Measurements from ENCODE around the gene GGT5.
"Not testable (repeated sequence)": the region's sequence is repeated elsewhere in the genome, so short reads cannot be mapped to it uniquely, and the experiment has no call there.

Gene GGT5, protein sequence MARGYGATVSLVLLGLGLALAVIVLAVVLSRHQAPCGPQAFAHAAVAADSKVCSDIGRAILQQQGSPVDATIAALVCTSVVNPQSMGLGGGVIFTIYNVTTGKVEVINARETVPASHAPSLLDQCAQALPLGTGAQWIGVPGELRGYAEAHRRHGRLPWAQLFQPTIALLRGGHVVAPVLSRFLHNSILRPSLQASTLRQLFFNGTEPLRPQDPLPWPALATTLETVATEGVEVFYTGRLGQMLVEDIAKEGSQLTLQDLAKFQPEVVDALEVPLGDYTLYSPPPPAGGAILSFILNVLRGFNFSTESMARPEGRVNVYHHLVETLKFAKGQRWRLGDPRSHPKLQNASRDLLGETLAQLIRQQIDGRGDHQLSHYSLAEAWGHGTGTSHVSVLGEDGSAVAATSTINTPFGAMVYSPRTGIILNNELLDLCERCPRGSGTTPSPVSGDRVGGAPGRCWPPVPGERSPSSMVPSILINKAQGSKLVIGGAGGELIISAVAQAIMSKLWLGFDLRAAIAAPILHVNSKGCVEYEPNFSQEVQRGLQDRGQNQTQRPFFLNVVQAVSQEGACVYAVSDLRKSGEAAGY

DNA sequence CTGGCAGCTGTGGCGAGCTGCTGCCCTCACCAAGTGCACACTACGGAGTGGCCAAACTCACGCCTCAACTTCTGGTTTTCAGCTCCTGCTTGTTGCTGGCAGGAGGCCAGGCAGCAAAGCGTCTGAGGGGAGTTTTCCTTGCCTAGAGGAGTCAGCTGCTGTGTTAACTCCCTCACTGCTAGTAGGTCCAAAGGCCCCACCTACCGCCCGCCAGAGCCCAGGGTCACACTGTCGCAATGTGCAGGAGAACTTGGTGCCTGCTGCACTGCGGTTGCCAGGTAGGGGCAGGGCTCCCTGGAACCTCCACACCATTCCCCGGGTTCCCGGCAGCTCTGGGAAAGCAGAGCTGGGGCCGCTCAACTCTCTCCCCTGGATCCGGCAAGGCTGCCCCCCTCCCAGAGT is at the start of gene GGT5:
GGT5 (minus strand) TSS at position 53 of the 402 bp plus-strand sequence. CDS start 357 bp downstream, outside the sequence.
- DNase-seq = not testable (repeated sequence)

DNA sequence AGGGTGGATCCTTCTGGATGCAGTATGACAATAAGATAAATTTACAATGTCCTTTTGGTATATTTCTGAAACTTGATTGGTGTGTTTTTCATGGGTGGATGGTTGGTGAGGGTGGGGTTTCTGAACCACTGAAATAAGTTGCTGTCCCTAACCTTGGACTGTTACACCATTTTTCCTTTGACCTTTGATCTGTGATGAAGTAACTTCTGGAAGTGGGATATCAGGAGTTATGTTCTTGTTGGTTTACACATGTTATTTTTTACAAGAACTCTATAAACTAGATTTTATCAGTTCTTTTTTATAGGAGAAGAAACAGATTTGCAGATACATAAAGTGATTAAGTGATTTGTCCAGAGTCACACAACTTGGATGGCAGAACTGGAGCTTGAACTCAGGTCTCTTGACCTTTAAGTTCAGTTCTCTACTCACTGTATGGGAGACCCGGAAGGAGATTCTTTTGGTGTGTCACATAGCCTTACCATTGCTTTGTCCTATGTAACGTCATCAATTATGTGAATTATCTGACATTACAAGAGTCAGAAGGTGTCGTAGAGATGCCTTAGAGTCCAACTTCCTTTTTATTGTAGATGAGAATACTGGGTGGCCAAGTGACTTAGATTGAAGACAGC is 47.4 kb upstream of the GGT5 start:
- not testable (repeated sequence) for DNase-seq

DNA sequence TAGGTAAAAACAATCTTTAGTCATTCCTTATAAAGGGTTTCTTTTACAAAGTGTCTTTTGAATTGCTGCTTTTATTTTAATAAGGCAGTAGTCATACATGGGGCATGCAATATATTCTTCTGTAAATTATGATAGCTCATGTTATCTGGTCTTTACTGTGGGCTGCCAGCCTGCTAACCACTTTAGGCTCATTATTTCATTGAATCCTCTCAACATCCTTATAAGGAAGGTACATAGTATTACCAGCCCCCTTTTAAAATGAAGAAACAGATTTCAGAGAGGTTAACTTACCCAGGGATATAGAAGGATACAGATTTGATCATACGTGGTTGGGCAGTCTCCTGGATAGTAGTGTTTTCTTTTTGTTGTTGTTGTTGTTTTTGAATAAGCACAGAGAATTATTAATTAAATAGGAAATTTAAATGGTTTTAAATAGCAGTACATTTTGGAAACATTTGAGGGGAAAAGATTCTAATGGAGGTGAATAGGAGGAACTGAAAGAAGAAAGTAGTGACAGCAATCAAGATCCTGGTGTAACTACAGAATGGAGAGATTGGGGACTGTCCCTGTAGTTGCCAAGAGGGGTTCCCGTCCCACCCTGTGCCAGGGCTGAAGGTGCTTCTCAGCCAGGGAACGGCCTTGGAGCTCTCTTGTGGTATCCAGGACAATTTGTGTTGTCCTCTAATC is 46.8 kb upstream of the GGT5 start:
- no peak for DNase-seq

DNA sequence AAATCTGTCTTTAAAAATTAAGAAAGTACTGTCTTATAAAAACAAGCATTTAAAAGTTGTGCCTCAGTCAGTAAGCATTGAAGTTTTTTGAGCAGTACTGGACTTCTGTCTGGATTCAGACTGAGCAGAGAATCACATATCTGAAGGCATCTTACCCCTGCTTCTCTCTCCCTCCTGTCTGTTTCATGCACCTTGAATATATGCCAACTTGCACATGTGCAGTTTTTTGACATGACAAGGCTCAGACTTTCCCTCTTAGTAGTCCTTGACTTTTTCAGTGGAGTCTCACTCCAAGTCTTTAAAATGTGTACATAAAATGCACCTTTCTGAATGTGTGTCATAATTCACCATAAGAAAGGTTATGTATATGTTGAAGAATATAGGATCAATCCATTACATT is 45.6 kb upstream of the GGT5 start:
- no peak for DNase-seq

DNA sequence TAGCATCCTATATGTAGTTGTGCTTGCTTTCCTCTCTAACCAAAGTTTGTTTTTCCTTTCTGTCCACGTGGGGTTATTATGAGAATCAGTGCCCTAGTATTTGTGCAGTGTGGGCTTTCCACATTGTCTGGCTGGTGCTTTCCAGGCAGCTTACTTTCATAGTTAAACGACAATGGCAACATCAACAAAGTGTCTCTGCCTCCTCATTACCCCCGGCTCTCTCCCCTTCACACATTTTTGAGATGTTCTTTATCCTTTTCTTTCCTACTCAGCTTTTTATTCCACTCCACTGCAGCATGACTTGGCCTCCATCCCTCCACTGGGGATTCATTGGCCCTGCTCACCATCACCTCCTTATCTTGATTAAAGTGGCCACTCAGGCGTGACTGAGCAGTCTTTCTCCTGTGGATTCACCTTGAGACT is 44.9 kb upstream of the GGT5 start:
- DNase-seq = no peak

DNA sequence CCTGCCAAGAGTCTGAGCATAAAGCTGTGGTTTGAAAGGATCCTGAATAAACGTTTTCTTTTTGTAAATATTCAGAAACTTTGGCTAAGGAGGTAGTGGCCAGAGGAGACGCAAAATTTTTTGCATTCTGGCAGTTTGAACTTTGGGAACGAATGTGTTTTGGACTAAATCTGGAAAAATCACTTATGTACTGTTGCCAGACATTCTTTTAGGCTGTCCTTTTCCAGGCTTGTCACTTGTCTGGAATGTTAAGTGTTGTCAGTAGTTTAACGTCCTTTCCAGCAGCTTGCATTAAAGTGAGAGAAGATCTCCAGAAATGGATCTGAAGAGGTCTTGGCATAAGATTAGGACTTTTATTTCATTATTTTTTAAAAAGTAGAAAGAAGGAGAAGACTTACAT is 44.2 kb upstream of the GGT5 start:
- DNase-seq = no peak

DNA sequence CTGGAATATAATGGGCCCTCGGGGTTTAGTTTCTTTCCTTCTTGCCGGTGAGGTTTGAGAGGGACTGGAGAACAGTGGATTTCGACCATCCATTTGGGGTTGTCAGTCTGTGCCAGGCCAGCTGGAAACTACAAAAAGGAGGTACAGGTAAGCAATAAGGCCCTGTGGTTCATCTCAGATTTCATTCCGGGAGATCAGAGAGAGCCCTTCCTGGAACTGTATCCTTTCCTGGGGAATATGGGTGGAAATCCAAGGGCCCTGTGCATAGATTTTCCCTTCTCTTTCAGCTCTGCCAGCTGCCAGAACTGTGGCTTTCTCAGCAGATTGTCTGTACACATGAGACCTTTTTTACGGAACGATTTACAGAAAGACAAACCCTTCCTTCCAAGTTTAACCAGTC is 42.9 kb upstream of the GGT5 start:
- DNase-seq = not testable (repeated sequence)

DNA sequence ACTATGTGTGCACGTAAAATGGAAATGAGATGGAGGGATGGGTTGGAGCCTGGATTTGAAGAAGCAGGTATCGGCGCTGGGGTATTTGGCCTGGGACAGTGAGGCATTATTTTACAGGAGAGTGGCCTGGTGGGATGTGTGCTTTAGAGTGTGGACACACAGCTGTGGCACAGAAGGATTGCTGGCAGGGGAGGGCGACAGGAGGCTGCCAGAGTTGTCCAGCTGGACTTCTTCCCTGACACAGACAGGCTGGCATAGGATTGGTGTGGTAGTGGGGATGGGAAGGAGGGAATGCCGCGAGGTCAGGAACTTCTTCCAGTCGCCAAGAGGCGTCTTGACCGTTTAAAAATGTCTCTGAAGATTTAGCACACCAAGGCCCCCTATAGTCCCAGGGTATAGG is 42.3 kb upstream of the GGT5 start:
- DNase-seq = not testable (repeated sequence)

DNA sequence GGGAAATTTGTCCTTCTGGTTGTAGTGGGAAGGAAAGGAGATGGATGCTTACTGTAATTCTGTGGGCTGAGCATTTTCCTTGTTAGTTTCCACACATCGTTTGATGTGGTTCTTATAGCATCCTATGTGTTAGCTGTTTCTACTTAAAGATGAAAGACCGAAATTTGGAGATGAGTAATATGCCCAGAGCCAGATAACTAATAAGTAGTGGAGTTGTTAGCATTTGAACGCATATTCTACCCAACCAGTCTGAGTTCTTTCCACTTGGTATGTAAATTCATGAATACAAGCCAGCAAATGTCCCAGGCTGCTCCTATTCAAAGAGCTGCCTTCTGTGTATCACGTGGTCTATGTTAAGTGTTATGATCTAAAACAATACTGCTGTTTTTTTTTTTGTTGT is 40.4 kb upstream of the GGT5 start:
- DNase-seq = no peak

DNA sequence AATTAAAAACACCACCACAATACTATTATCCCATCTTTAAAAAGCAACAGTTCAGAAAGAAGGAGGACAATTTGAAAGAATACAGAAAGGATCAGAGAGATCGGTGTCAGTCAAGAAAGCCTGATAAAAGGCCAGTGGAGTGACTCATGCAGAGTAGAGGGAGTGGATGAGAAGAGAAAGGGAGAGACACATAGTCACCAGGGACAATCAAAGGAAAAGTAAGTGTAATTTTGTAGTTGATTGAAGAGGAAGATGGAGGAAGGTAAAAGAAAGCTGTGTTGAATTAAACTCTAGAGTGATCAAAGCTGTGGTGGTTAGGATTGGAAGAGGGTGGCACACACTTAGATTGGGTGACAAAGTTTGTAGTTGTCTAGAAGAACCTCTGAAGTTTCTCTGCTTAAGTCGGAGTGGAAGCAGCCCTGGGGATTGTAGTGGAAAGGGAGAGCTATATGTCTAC is 39.9 kb upstream of the GGT5 start:
- no peak for DNase-seq

DNA sequence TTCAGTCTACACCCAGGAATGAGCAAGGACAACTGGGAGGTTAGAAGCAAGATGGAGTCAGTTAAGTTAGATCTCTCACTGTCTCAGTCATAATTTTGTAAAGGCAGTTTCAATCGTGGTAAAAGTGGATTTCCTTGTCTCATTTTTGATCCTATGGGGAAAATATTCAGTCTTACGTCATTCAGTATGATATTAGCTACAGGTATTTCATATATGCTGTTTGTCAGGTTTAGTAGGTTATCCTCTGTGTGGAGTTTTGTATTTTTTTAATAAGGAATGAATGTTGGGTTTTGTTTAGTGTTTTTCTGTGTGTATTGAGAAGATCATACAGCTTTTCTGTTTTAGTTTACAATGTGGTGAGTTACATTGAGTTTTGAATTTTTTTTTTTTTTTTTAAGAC is 37.5 kb upstream of the GGT5 start:
- DNase-seq = no peak

DNA sequence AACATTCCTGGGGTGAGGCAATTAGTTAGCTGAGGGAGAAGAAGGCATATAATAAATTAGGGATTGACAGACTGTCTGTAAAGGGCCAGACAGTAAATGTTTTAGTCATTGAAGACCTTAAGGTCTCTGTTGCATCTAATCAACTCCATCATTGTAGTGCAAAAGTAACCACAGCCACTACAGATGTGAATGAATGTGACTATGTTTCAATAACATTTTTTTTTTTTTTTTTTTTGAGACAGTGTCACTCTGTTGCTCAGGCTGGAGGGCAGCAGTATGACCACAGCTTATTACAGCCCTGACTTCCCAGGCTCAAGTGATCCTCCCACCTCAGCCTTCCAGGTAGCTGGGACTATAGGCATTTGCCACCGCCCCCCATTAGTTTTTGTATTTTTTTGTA is 35.5 kb upstream of the GGT5 start:
- not testable (repeated sequence) for DNase-seq

DNA sequence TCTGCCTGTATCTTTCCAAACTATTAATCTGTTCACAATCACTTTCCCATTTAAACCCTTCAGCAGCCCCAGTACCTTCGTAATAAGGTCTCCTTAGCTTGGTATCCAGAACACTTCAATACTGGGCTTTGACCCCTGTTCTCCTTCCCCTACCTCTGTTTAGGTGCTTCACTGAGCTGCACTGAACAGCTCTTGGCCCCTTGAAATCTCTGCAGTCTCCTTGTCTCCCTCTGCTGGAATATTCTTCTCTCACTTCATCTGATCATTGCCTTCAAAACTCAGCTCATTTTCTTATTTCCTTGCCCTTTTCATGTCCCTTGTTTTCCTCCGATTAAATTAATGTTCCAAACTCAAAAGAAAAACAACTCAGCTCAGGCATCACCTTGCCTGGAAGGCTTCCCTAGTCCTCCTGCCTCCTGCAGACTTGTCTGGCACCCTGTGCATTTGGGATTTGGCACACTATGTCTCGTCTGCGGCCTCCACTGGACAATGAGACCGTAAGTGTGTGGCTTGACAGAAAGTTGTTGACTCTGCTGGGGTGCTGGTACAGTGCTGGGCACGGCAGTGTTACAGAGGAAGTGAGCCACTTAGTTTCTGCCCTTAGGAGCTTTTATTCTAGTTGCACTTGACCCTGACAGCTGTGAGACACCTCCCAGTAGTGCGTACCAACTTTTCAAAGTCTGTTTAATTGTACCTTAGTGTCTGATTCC is 30.0 kb upstream of the GGT5 start:
- not testable (repeated sequence) for DNase-seq

DNA sequence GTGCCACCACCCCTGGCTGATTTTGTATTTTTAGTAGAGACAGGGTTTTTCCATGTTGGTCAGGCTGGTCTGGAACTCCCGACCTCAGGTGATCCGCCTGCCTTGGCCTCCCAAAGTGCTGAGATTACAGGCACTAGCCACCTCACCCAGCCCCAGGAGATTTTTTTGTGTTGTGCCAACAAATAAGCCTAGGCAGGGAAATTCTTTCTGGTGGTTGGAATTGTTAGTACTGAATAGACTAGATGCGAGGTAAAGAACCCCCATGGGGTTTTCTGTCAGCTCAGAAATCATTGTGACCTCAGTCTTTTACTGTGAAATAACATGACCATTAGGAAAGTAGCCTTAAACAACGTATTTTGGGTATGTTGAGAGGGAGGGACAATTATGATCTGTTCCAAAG is 29.0 kb upstream of the GGT5 start:
- not testable (repeated sequence) for DNase-seq

DNA sequence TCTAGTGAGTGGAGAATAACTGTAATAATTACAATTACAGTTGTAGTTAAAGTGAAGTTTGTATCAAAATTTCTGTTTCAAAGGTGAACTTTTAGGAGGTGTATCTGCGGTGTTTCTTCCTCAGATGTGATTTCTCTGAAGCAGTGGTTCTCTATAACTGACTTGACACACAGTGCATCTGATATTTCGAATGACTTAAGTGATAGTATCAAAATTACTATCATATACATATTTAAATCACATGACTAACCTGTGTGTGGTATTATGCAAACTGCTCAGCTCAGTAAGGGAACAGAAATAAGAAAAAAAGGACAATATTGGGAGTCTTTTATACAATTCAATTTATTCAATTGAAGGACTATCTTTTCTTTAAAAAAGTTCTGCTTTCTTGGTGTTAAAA is 28.1 kb upstream of the GGT5 start:
- not testable (repeated sequence) for DNase-seq

DNA sequence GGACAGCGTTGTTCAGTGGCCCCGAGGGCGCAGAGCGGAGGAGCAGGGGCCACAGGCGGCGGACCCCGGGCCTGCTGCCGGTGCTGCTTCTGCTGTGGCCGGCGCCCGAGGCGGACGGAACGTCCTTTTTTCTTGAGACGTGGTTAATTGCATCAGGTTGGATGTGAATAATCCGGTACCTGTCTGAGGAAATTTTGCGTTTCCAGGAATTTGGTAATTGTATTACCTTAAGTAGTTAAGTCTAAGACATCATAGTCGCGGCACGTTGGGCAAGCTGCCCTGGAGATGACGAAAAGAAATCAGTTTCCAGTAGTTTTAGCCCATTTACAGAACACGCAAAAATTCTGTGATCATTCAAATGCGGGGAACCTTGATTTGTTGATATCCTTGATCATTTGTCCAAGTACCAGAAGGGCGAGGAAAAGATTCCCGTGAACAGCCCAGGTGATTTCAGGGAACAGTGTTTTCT is 26.5 kb upstream of the GGT5 start:
- DNase-seq = no peak

DNA sequence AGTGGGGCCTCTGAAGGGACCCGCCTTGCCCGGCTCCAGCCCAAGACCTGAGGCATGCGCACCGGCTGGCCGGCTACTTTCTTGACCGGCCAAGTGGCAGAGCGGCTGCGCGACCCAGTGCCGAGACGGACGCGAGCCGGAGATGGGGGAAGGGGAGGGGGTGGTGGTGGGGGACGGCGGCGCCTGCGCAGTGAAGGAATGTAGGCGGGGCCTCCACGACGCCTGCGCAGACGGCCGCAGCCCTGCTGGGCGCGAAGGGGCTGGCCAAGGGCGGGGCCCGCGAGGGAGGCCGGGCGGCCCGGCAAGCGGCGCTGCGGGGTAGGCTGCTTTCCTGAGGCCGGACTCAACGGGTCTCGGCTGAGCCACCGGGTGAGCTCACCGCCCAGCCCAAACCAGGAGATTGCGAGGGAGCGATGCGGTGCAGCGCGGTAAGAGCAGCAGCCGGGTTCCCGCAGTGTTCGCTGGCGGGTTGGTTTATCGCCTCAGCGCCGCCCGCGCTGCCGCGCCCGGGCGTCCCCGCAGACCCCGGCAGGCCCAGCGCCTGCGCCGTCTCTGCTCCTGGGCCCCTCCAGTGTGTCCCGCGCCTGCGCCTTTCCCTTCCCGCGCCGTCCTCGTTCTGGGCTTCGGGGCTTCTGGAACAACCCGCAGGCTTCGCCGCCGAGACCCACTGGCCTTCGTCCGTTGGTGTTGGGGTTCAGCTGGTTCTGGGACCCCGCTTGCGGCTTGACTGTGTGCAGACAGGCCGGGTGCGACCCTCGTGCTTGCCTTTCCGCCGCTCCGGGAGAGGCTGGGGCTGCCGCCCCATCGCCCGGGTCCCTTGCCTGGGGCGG is 25.9 kb upstream of the GGT5 start, which contains the start of gene SPECC1L:
SPECC1L (plus strand) TSS at position 276 of the 830 bp plus-strand sequence. CDS start 31,401 bp downstream, outside the sequence.
- peak; percentile 86 for DNase-seq

DNA sequence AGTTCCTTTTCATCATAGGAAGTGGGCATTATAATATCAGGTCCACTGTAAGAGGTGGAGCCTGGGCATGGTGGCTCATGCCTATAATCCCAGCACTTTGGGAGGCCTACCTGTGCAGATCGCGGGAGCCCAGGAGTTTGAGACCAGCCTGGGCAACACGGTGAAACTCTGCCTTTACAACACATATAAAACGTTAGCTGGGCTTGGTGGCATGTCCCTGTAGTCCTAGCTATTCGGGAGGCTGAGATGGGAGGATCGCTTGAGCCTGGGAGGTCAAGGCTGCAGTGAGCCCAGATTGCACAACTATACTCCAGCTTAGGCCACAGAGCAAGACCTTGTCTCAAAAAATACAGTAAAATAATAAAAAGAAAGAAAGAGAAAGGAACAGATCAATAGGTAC is 21.6 kb upstream of the GGT5 start:
- DNase-seq = not testable (repeated sequence)

DNA sequence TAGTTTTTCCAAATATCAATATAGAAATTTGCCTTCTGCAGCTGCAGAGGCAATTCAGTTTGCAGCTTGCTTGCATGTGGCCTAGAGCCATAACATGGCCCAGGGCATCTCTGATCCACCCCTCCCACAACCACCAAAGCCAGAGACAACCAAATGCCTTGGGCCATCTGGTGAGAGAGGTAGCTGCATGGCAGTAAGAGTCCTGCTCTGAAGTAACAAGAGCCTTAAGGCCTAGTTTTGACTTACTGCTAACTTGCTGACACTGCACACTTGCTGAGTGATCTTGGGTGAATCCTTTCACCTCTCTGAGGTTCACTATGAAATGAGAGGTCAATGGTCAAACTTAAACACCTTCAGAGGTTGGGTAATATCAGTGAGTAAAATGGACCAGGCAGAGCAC is 20.9 kb upstream of the GGT5 start:
- no peak for DNase-seq

DNA sequence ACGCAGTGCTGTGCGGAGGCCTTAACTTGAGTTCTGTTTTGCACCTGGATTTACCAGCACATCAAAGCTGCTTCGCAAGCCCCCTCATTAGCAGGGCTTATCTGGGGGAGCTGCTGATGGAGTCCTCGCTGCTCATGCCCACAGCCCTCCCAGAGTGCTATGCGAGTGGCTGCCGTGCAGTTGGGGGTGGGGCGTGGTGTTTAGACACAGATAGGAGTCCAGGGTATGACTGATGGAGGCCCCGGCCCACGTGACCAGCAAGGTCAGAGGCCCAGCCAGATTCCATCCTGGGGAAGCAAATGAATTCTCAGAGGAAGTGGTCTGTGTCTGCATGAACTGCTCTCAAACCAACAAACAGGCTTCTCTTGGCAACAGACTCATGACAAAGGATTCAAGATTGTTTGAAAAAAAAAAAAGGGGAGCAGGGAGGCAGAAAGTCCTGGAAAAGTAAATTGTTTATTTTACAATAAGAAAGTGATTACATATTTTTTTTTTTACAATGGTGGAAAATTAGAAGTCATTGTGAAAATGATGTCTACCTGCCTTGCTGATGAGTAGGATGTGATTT is 19.5 kb upstream of the GGT5 start:
- not testable (repeated sequence) for DNase-seq

DNA sequence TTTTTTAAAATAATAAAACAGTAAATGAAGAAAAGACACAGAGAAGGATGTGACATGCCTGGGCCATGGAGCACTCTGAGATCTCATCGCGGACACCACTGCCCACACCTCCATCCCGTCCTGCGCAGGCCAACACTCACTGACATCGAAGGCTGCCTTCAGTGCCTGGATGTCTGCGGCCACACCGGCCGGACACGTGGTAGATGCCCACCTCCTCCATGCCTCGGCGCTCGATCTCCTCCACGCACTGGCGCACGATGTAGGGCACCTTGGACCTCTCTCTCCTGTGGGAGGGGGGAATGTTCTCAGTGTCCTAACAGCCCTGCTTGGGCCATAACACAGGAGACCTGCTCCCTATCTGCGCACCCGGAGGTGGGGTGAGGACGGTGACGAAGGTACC is 18.6 kb upstream of the GGT5 start:
- DNase-seq = not testable (repeated sequence)

Data from NCI-H146 (cell line).